GM12864 (cell line): ENCODE measurements around the gene ODC1.
"Not testable (repeated sequence)": the region's sequence is repeated elsewhere in the genome, so short reads cannot be mapped to it uniquely, and the experiment has no call there.

Experiments used
- DNase-seq: peaks from one replicate; pipeline ENCODE4 v3.0.0-alpha.2; 2011; ENCODE audit warnings: low read depth
- H3K4me3 ChIP-seq: 2 replicates; pipeline ENCODE4 v1.5.1; 2011; ENCODE audit warnings: mild to moderate bottlenecking, low read depth, low read length, control low read depth
- CTCF ChIP-seq: IDR thresholded peaks from 2 replicates; pipeline ENCODE4 v1.5.1; 2011; ENCODE audit warnings: low read depth, mild to moderate bottlenecking, moderate library complexity, low read length, control low read depth, inconsistent platforms; ENCODE audit errors: missing control alignments

The ODC1 gene

GRCh38 chr2:10460366-10460796, 12.3 kb upstream of the ODC1 start:
- DNase-seq = no peak
- TF ChIP-seq CTCF = no peak
- H3K4me3 ChIP-seq = no peak overlapping the region

- DNase-seq = no peak
- no peak overlapping the region for H3K4me3 ChIP-seq
- no peak for TF ChIP-seq CTCF
These were observed 9.9 kb upstream of the ODC1 start for GRCh38 chr2:10457846-10458598.

GRCh38 chr2:10457195-10457594, 9.1 kb upstream of the ODC1 start:
- DNase-seq, H3K4me3 ChIP-seq: not testable (repeated sequence)

GRCh38 chr2:10454505-10454904, 6.4 kb upstream of the ODC1 start:
- H3K4me3 ChIP-seq = no peak overlapping the region
- DNase-seq = no peak
- TF ChIP-seq CTCF = no peak

- no peak for TF ChIP-seq CTCF
- DNase-seq = no peak
- H3K4me3 ChIP-seq = no peak overlapping the region
These were observed 5.8 kb upstream of the ODC1 start for GRCh38 chr2:10453905-10454298.

GRCh38 chr2:10452956-10453904, 5.1 kb upstream of the ODC1 start:
- no peak overlapping the region for H3K4me3 ChIP-seq
- DNase-seq = no peak
- TF ChIP-seq CTCF = no peak

GRCh38 chr2:10452312-10452711, 4.2 kb upstream of the ODC1 start:
- DNase-seq = no peak
- TF ChIP-seq CTCF = no peak
- H3K4me3 ChIP-seq = no peak overlapping the region
